ENCODE results near the gene TP53. TPM values are rescaled to one million over a fixed set of nuclear protein-coding genes. Genes with fewer than 3 reads are reported as not detected.
A peak's percentile ranks its signal among the peaks of the same experiment; 100 is the strongest.

Gene TP53
- total RNA-seq, 4 donors from 2014 or later = 16.4 to 66.4 (median 35.6) TPM

GRCh38 chr17:7720125-7720524 is 32.8 kb upstream of the TP53 start:
- Histone ChIP-seq H3K27me3 (no peaks in the 10 kb centered on the region), H3K4me3 (replicated peaks in 1 of 3) (no peak overlapping the region), H3K9me3 (no peaks in the 10 kb centered on the region), H3K36me3 (no peaks in the 10 kb centered on the region), H3K27ac (no peak overlapping the region), H3K4me1 (peaks cover 16% of the 10 kb centered on the region in 2 donors)
- intact Hi-C loops (cut with DNase I) = no loop called here
- WGBS, 2 donors = 57 to 64% methylated on average over 4 of the region's 4 CpGs
- no peak for DNase-seq
- no peak for TF ChIP-seq CTCF (IDR thresholded peaks at IDR 0.05)
- no peak for TF ChIP-seq POLR2A (IDR thresholded peaks at IDR 0.05)

- DNase-seq = no peak
- WGBS, 2 donors = 60 to 71% methylated on average over 9 of the region's 9 CpGs
Observed at GRCh38 chr17:7719661-7720060, 32.4 kb upstream of the TP53 start.

GRCh38 chr17:7717756-7718350 is 30.6 kb upstream of the TP53 start:
- H3K9me3 ChIP-seq = no peaks in the 10 kb centered on the region
- no peaks in the 10 kb centered on the region for H3K36me3 ChIP-seq
- peak overlapping the region in 2 of 3 donors; percentile 7 to 49 for H3K4me3 ChIP-seq (replicated peaks in 1 of 3)
- DNase-seq = no peak
- peaks cover 16% of the 10 kb centered on the region in 2 donors for H3K4me1 ChIP-seq
- WGBS, 2 donors = 8% methylated on average over 16 of the region's 16 CpGs
- TF ChIP-seq CTCF (IDR thresholded peaks at IDR 0.05) (no peak), POLR2A (IDR thresholded peaks at IDR 0.05) (no peak)
- H3K27ac ChIP-seq = no peak overlapping the region
- no peaks in the 10 kb centered on the region for H3K27me3 ChIP-seq
- intact Hi-C loops (cut with DNase I) = no loop called here

More at GRCh38 chr17:7719661-7720060, 32.4 kb upstream of the TP53 start:
- Histone ChIP-seq H3K4me3 (replicated peaks in 1 of 3) (no peak overlapping the region), H3K27ac (no peak overlapping the region), H3K27me3 (no peaks in the 10 kb centered on the region), H3K9me3 (no peaks in the 10 kb centered on the region), H3K4me1 (peaks cover 16% of the 10 kb centered on the region in 2 donors), H3K36me3 (no peaks in the 10 kb centered on the region)
- TF ChIP-seq POLR2A (IDR thresholded peaks at IDR 0.05) (no peak), CTCF (IDR thresholded peaks at IDR 0.05) (no peak)
- intact Hi-C loops (cut with DNase I) = no loop called here

GRCh38 chr17:7716901-7717755 is 29.8 kb upstream of the TP53 start, which contains the start of gene DNAH2:
TSS of gene DNAH2 (plus strand) at chr17:7717744. CDS start at chr17:7719735, 1,991 bp downstream.
- H3K9me3 ChIP-seq = no peaks in the 10 kb centered on the region
- H3K4me3 ChIP-seq (replicated peaks in 1 of 3) = peak within 1 kb of the TSS in 2 of 3 donors; percentile 7 to 49
- intact Hi-C loops (cut with DNase I) = no loop called here
- peak within 1 kb of the TSS in 1 of 3 donors; percentile 18 for H3K27ac ChIP-seq
- peaks cover 16% of the 10 kb centered on the region in 2 donors for H3K4me1 ChIP-seq
- no peaks in the 10 kb centered on the region for H3K27me3 ChIP-seq
- peak; percentile 82 to 87 for DNase-seq
- 2% methylated on average over 42 to 54 of the region's 64 CpGs for WGBS, 2 donors
- TF ChIP-seq CTCF (IDR thresholded peaks at IDR 0.05) = peak in 3 of 6 experiments; percentile 25 to 47 (median 41)
- TF ChIP-seq POLR2A (IDR thresholded peaks at IDR 0.05) = peak in 1 of 2 donors; percentile 15
- H3K36me3 ChIP-seq = no peaks in the 10 kb centered on the region

All from thyroid gland (tissue), 4 donors.